GM15510 (cell line): ENCODE results near the gene FCN2.

ENCODE experiments used
- POLR2A ChIP-seq: IDR thresholded peaks from 3 replicates; pipeline ENCODE4 v1.6.1; 2011; ENCODE audit warnings: borderline replicate concordance; ENCODE audit not compliant: insufficient read length; ENCODE audit errors: extremely low read depth

Gene FCN2

DNA sequence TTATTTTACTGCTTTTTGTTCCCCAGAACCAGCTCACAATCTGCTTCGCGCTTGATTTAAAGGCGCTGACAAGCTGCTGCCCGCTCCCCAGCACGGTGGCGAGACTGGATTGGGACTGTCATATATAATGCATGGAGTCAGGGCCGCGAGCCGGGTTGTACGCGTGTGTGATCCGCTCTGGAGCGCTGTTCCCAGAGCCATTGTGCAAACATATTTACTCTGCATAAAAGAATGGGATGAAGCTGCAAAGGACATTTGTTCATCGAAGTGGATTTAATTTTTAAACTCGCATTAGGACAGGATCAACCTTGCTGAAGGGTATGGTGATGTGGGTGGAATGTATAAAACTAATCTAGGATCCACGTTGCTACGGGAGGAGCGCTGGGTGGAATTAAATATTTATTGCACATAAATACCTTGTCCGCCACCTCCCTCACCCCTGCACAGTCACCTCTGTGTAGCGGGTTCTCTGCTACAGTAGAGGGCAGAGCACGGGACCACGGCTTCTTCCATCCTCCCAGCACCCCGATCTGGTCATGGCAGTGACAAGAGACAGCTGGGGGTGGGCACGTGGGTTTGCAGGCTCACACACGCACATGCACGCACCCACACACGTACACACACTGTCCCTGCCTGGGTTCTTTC is 55.2 kb downstream of the FCN2 start:
- no peak for TF ChIP-seq POLR2A

GRCh38 chr9:134936346-134937163 is 55.9 kb downstream of the FCN2 start:
- peak; percentile 26 for TF ChIP-seq POLR2A
